B cell (primary cell): Measurements from ENCODE around the gene ZBTB40.

Experiments used
- CTCF ChIP-seq: fragments of 200-600 bp; IDR thresholded peaks from one replicate; pipeline ENCODE4 v1.8.0; 2022; ENCODE audit warnings: antibody characterized with exemption, mild to moderate bottlenecking
- EZH2 ChIP-seq: IDR thresholded peaks from 2 replicates; pipeline ENCODE4 v1.6.1; 2012; ENCODE audit warnings: borderline replicate concordance, low read depth, mild to moderate bottlenecking, moderate library complexity, low read length; ENCODE audit not compliant: insufficient read depth, poor library complexity, severe bottlenecking

GRCh38 chr1:22528451-22528850 lies 76.8 kb downstream of the ZBTB40 start:
- TF ChIP-seq CTCF: no peak
- no peak for TF ChIP-seq EZH2
